ENCODE data around the gene IL4R.
"Not testable (repeated sequence)": the region's sequence is repeated elsewhere in the genome, so short reads cannot be mapped to it uniquely, and the experiment has no call there.

IL4R gene

DNA sequence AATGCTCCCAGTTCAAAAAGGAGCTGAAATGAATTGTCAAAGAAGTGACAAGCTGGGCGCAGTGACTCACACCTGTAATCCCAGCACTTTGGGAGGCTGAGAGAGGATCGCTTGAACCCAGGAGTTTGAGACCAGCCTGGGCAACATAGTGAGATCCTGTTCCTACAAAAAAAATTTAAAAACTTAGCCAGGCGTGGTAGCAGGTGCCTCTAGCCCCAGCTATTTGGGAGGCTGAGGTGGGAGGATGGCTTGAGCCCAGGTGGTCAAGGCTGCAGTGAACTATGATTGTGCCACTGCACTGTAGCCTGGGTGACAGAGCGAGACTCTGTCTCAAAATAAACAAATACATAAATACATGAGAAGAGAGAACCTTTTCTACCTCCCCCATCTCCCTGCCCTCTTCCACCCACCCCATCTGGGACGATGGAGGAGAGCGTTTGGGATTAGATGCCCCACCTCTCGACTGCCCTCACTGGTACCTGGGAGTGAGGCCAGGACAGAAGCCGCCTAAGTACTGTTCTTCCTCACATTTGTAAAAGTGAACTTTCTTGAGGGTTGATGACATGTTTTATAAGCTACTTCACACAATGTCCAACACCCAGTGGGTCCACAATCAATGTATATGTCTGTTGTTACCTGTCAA lies 2.4 kb downstream of the IL4R start:
- DNase-seq, result no peak

DNA sequence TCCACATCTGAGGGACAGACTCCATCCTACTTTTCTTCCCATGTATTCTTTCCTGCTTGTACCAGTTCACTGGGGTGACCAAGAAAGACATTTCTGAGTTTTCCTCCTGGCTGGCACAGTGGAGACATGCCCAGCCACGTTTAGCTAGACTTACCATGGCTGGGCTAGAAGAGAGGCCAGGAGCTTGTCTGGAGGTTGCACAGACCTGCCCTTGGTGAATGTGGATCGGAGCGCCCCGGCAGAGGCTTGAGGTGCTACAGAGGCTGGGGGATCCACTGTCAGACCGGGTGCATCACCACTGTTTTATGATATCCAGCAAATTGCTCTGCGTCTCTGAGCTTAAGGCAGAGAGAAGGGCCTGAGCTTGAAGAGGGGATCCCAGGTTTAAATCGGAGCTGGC lies 3.5 kb downstream of the IL4R start:
- DNase-seq, result no peak

DNA sequence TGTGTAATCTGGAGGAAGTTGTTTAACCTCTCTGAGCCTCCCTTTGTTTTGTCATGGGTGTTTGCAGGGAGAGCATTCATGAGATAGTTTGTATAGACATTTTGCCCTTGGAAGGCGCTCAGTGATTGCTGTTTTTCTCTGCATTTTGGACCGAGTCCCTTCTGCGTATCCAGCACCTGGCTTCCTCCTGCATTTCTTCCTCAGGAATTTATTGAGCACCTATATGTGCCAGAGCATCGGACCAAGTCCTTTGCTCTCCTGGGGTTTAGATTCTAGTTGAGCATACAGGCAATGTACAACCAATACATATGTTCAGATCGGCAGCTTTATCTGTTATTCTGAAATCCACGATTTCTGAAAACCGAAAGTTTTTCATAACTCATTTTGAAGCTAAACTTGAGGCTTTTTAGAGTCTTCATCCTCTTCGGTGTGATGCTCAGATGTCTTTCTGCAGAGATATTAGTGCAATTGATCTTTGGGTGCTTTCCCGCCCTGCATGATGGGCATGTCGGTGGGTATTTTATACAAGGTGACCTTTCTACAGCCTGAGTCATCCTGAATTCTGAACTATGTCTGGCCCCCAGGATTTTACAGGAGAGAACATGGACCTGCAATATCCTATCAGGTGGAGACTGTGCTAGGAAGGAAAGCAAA lies 4.1 kb downstream of the IL4R start:
- no peak for DNase-seq

DNA sequence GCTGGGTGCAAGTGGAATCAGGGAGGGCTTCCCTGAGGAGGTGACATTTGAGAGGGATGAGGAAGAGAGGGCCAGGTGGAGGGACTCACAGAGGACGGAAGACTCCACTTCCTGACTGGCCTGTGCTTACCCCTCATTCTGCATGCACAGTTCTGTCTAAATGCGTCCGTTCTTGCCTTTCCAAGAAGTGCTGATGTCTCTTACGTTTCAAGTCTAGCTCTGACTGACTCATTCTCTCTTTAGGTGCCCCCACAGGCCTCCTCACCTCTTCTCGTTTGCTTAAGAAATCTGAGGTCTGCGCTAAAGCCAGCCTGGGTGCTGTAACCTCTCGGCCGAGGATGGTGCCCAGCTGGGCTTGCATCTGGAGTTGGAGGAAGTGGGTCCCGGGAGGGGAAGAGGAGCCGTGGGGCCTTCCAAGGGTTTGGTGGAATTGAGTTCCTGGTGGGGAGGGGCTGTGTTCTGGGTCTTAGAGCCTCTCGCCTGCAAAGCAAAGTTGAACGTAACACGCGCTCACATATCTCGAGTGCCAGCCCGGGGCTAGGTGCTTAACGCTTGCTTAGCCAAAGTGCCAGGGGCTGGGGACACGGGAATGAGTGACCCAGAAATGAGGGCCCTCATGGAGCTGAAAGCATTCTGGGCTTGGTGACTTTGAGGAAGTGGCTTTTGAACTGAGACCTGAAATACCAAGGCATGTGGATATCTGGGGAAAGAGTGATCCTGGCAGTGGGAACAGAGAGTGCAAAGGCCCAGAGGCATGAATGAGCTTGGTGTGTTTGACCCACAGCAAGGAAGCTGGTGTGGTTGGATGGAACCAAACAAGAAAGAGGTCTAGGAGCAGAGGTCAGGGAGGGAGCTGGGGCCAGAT lies 4.8 kb downstream of the IL4R start:
- no peak for DNase-seq

DNA sequence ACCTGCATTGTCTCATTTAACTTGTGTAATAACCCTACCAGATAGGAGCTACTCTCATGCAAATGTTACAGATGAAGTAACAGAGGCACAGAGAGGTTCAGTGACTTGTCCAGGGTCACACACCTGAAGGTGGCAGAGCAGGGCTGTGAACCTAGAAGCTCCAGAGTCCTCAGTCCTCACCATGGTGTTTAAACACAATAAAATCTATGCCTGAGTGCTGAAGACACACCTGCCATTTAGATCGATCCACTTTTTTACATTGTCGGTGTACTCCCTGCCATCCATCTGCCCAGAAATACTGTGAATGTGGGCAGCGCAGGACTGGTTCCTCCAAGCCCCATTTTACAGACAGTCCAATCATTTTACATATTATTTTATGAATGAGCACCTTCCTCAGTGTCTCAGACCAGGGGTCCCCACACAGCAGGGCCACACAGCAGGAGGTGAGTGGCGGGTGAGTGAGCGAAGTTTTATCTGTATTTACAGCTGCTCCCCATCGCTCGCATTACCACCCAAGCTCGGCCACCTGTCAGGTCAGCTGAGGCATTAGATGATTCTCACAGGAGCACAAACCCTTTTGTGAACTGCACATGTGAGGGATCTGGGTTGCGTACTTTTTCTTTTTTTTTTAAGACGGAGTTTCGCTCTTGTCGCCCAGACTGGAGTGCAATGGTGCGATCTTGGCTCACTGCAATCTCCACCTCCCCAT lies 5.6 kb downstream of the IL4R start:
- no peak for DNase-seq

DNA sequence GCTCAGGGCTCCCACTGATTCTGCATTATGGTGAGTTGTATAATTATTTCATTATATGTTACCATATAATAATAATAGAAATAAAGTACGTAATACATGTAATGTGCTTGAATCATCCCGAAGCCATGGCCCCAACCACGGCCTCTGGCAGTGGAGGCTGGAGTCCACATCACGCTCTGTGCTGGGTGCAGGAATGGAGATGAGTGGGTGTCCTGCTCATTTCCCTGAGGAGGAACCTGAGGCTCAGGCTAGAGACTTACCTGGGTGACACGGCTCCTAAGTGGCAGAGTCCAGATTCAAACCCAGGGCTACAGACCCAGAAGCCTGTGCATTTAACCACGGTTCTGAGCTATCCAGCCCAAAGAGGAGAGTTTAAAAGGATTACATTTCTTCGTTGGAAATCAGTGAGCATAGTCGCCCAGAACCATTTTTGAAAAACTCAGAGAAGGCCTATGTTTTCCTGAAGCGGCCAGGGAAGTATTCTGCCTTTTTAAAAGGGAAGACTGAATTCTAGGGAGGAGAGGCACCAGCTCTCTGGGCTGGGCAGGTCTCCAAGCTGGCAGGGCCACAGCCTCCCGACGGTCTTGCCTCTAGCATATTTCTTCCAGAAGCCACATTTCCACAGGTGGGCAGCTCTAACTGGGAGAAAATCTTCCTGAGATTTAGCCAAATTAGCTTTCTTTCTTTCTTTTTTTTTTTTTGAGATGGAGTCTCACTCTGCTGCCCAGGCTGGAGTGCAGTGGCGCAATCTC lies 6.7 kb downstream of the IL4R start:
- DNase-seq, result no peak

DNA sequence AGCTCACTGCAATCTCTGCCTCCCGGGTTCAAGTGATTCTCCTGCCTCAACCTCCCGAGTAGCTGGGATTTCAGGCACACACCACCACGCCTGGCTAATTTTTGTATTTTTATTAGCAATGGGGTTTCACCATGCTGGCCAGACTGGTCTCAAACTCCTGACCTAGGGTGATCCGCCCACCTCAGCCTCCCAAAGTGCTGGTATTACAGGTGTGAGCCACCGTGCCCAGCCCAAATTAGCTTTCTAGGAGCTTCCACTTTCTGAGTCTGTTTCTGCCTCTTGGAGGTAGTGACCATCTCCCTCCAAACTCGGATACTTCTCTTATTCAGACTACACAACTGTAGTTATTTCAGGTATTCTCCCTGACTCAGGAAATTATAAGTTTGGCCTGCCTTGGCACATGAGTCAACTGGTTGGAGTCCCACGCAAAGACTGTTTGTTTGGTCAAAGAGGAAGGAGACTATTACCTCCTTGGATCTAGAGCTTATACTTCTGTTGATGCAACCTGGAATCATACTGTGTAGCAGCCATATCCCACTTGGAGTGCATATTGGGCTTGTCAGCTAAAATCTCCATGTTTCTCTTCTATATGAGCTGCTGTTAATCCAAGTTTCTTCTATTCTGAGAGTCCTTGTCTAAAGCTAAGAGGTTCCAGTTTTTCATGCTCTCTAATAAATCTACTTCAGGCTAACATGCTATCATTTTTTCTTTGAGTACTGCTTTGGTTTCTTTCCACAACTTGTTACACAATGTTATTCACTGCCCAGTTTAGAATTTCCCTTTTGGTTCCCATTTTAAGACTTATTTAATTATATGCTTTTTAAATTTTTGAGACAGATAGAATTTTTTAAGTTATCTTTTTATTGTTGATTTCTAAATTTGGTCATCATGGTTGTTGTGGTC lies 7.5 kb downstream of the IL4R start:
- DNase-seq, result no peak

DNA sequence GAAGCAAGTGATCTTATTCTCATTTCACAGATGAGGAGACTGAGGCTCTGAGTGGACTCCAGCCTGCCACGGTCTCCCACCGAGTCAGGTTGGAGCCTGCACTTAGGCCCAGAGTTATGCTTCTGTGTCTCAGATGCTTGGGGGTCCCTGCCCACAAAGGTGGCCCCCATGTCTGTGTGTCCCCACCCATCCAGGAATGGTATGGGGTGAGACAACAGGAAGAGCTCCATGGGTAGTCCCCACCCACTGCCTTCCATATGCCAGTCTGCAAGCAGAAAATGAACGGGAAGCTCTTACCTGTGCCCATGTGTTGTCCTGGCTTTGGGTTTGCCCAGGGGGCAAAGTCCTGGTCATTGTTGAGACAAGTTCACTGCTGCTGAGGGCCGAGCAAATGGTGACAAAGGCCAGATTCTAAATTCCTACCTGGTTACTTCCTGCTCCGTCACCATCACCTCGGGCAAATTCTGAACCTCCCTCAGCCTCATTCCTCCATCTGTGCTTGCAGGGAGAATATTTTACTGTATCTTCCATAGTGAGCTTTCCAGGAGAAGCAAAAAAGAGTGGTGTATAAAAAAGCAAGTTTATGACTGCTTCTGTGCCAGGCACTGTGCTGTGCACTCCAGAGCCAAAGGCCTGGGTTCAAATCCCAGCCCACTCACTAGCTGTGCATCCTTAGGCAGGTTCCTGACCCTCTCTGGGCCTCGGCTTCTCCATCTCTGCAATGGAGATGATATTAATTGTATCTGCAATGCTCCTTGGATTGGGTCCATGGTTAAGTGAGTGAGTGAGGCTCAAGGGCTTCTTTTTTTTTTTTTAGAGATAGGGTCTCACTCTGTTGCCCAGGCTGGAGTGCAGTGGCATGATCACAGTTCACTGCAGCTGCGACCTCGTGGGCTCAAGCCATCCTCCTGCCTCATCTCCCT lies 9.3 kb downstream of the IL4R start:
- DNase-seq, result no peak

DNA sequence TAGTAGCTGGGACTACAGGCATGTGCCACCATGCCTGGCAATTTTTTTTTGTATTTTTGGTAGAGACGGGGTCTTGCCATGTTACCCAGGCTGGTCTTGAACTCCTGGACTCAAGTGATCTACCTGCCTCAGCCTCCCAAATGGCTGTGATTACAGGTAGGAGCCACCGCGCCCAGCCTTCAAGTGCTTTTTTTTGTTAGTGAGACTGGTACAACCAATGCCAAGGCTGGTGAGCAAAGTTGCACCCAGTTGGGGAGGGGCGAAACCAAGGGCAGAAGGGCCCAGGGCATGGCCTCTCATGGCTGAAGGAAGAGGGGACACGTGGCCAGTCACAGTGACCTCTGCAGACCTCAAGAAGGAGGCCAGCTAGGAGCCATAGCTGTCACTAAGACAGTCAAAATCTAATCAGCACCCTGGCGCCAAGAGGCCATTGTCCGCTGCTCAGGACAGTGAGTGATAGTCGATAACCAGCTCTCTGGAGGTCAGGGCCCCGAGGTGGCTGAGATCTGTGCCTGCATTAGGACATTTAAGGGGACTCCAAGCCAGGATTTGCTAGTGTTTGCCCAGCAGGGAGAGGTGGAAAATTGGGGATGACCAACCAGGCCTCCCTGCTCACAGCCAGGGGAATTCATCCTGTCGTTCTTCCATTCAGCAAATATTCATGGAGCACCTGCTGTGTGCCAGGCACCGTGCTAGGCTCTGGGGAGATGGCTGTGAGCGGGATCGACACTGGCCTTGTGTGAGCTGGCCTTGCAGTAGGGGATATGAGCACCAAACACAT lies 10.2 kb downstream of the IL4R start:
- DNase-seq, result no peak

DNA sequence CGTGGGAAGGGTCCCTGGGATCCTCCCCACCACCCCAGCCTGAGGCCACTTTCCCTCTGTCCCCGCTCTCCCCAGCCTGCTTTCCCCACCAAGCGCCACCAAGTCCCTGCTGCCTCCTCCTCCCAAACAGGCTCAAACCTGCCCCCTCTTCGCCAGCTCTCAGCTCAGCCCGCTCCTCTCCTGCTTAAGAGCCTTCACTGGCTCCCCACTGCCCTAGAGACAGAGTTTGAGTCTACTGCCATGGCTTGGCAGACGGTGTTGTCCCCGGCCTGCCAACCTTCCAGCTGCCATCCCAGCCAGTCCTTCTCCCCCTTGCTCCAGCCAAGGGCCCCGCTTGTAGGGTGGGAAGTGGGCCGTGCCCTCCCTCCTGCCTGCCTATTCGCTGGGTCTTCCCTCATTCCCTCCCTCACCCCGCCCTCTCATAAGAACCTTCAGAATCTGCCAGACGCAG lies 11.1 kb downstream of the IL4R start:
- no peak for DNase-seq

DNA sequence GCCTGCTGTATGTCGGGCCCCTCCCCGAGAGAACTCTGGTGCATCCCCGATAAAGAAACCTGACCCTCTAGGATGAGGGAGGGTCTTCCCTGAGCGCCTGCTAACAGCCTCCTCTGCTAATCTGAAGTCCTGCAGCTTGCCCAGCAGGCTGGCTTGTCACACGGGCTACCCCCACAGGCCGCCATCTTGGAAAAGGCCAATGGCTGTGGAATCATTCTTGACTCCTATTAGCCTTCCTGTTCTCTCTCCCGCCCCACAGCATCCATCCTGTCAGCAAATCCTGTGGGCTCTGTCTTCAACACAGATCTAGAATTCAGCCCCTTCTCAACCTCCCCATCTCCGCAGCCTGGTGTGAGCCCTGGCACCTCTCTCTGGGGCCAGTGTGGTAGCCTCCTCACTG lies 12.0 kb downstream of the IL4R start:
- no peak for DNase-seq

DNA sequence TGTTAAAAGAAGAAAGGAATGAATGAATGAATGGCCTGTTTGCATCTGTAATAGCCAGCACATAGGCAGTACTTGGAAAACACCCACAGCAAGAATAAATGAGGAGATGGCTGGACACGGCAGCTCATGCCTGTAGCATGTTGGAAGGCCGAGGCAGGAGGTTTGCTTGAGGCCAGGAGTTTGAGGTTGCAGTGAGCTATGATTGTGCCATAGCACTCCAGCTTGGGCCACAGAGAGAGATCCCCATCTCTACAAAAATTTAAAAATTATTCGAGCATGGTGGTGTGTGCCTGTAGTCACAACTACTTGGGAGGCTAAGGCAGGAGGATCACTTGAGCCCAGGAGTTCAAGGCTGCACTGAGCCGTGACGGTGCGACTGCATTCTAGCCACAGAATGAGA lies 12.5 kb downstream of the IL4R start:
- DNase-seq, result no peak

DNA sequence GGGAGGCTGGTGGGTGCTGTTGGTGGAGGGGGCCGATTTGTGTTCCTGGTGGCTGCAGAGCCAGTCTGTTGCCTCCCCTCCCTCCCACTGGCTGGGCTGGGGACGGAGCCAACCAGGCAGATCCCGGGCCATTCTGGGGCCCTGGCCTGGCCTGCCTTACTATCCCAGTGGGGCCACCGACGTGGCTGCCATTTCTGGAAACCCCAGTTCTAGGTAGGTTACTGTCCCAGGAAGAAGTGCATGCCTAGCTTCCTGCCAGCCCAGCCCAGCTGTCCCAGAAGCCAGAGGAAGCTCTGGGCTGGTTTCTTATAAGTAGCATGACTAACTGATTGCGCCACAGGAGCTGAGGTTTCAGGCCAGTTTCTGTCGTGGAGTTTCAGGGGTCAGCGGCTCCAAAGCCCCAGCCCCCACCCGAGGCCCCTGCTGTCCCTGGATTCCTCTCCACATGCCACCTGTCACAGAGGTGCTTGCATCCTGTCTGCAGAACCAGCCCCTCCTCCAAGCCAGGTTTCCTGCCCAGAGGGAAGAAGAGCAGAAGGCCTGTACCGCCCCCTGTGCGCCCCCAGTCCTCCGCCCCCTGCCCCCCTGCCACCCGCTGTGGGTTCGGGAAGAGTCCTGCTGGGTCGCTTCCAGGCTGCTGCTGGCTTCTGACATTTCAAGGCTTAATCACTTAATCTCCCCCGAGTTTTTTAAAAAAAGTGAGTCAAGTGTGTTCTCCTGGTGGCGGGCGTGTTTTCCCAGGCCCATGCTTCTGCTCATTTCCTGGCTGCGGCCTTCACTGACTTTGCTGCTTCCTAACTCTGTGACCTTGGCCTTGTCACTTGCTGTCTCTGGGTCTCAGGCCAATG lies 13.2 kb downstream of the IL4R start:
- DNase-seq, result no peak

DNA sequence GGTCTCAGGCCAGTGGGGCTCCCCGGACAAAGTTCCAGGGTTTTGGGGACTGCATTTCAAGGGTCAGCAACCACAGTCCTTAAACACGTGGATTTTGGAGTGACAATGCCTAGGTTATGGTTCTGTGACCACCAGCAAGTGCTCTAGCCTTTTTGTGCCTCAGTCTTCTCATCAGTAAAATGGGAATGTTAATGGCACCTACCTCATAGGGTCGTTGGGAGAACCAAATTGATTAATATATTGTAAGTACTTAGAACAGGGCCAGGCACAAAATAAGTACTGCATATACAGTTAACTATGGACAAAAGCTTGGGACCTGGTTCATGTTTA lies 13.8 kb downstream of the IL4R start:
- DNase-seq, result no peak

DNA sequence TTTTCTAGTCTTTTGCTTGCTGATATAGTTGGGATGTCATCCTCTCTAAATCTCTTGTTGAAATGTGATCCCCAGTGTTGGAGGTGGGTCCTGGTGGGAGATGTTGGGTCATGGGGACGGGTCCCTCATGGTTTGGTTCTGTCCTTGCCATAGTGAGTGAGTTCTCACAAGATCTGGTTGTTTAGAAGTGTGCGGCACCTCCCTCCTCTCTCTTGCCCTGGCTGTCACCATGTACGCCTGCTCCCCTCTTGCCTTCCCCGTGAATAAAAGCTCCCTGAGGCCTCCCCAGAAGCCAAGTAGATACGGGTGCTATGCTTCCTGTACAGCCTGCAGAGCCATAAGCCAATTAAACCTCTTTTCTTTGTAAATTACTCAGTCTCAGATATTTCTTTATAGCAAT lies 15.2 kb downstream of the IL4R start:
- DNase-seq, result no peak

DNA sequence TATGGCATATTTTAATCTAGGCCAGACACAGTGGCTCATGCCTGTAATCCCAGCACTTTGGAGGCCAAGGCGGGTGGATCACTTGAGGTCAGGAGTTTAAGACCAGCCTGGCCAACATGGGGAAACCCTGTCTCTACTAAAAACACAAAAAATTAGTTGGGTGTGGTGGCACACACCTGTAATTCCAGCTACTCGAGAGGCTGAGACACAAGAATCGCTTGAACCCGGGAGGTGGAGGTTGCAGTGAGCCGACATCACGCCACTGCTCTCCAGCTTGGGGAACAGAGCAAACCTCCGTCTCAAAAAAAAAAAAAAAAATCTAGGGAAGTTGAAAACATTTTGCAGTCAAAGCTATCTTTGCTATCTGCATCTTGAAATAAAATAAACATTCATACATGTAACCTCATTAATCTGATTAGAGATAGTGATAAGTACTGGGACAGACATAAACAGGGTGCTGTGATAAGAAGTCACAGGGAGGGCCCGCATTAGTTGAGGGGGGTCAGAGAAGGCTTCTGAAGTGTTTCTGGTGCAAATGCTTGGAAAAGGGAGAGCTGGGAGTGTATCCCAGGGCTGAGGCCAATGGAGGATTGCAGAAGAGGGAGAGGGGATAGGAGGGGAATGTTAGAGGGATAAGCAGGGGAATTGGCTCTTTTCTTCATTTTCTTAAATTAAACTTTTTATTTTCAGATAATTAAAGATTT lies 15.8 kb downstream of the IL4R start:
- DNase-seq, result not testable (repeated sequence)

DNA sequence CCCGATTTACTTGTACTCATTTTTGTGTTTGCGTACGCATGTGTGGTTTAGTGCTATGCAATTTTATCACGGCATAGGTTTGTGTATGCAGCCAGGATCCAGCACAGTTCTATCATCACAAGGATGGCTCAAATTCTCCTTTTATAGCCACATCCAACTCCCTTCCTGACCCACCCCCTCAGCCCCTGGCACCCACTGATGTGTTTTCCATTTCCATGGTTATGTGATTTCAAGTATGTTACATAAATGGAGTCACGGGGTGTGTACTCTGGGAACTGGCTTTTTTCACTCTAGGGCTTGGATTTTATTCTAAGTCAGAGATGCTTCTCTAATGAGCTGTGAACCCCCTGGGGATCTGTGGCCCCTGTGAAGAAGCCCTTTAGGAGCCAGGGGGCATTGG lies 16.8 kb downstream of the IL4R start:
- no peak for DNase-seq

DNA sequence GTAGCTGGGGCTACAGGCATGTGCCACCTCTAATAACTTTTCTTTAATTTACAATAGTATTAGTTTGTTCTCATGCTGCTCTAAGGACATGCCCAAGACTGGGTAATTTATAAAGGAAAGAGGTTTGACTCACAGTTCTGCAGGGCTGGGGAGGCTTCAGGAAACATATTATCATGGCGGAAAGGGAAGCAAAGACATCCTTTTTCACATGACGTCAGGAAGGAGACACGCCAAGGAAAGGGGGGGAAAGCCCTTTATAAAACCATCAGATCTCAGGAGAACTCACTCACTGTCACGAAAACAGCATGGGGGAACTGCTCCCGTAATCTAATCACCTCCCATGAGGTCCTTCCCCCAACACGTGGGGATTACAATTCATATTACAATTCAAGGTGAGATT lies 18.3 kb downstream of the IL4R start:
- no peak for DNase-seq

Data from NCI-H187 (cell line).